ENCODE data around the gene HOXB5.

The HOXB5 gene

GRCh38 chr17:48601539-48602425, 8.2 kb upstream of the HOXB5 start:
- DNase-seq, result no peak

- DNase-seq, result no peak
Observed at GRCh38 chr17:48601207-48601538, 7.6 kb upstream of the HOXB5 start.

GRCh38 chr17:48600244-48601098, 6.9 kb upstream of the HOXB5 start:
- DNase-seq, result no peak

- DNase-seq, result no peak
Observed at GRCh38 chr17:48599354-48599753, 5.8 kb upstream of the HOXB5 start.

GRCh38 chr17:48598736-48599135, 5.2 kb upstream of the HOXB5 start:
- no peak for DNase-seq

- DNase-seq, result peak; percentile 43
Observed at GRCh38 chr17:48597778-48598631, 4.4 kb upstream of the HOXB5 start.

- no peak for DNase-seq
Observed at GRCh38 chr17:48597528-48597777, 3.9 kb upstream of the HOXB5 start.

GRCh38 chr17:48596735-48597527, 3.4 kb upstream of the HOXB5 start:
- DNase-seq, result no peak

GRCh38 chr17:48596000-48596734, 2.6 kb upstream of the HOXB5 start:
- peak; percentile 45 for DNase-seq

- DNase-seq, result no peak
Observed at GRCh38 chr17:48595278-48595999, 1.9 kb upstream of the HOXB5 start.

- no peak for DNase-seq
Observed at GRCh38 chr17:48594538-48595277, 1.1 kb upstream of the HOXB5 start.

GRCh38 chr17:48593840-48594537, 410 bp upstream of the HOXB5 start:
- peak; percentile 89 for DNase-seq

GRCh38 chr17:48592577-48592976, 1.0 kb downstream of the HOXB5 start:
- no peak for DNase-seq

- DNase-seq, result no peak
Observed at GRCh38 chr17:48592057-48592514, 1.5 kb downstream of the HOXB5 start.

- no peak for DNase-seq
Observed at GRCh38 chr17:48591255-48592056, 2.1 kb downstream of the HOXB5 start.

GRCh38 chr17:48590607-48591161, 2.9 kb downstream of the HOXB5 start:
- no peak for DNase-seq

- no peak for DNase-seq
Observed at GRCh38 chr17:48589831-48590606, 3.6 kb downstream of the HOXB5 start, which contains the start of gene HOXB3. HOXB3 (minus strand) TSS chr17:48590241; CDS start chr17:48552474, 37,767 bp downstream.
